H1 (cell line): ENCODE results near the gene TRAPPC12. TPM values are rescaled to one million over a fixed set of nuclear protein-coding genes. Genes with fewer than 3 reads are reported as not detected.

Experiments
- CTCF ChIA-PET: fragments of 300-600 bp; sonication (Branson Sonifier 250); formaldehyde crosslinking; loops from one replicate; lab custom pipeline; 2021; ENCODE audit not compliant: partially characterized antibody; lab: Charles Lee
- POLR2A ChIA-PET: fragments of 300-600 bp; sonication (Branson Sonifier 250); formaldehyde crosslinking; loops from one replicate; lab custom pipeline; 2021; ENCODE audit warnings: inconsistent platforms; ENCODE audit not compliant: partially characterized antibody; lab: Charles Lee
- DNase-seq, 2 experiments: peaks; one replicate each; pipeline versions ENCODE4 v3.0.0 to v3.0.0-alpha.2; 2010 to 2022; ENCODE audit warnings: low spot score in 2 of 2, low read depth in 1 of 2, mixed read lengths in 1 of 2
- FAIRE-seq: peaks from 2 replicates; lab custom pipeline; 2011; peaks lifted over from hg19 to GRCh38; lab: Jason Lieb, UNC
- H2AFZ ChIP-seq: 2 replicates; pipeline ENCODE4 v1.8.1; 2012; ENCODE audit warnings: low read length, inconsistent platforms
- H2AK5ac ChIP-seq: 2 replicates; pipeline ENCODE4 v1.6.1; 2013; ENCODE audit warnings: low read depth, low read length
- H2BK120ac ChIP-seq: replicated peaks from 2 replicates; pipeline ENCODE3; 2013; ENCODE audit warnings: low read depth, low read length, inconsistent platforms
- H2BK12ac ChIP-seq: 2 replicates; pipeline ENCODE4 v1.6.1; 2013; ENCODE audit warnings: low read depth, low read length
- H2BK15ac ChIP-seq: 2 replicates; pipeline ENCODE4 v1.6.1; 2013; ENCODE audit warnings: low read length
- H2BK20ac ChIP-seq: 2 replicates; pipeline ENCODE4 v1.6.1; 2013; ENCODE audit warnings: low read length
- H2BK5ac ChIP-seq: 2 replicates; pipeline ENCODE4 v1.6.1; 2013; ENCODE audit warnings: low read depth, low read length
- H3K14ac ChIP-seq: 2 replicates; pipeline ENCODE4 v1.6.1; 2013; ENCODE audit warnings: inconsistent platforms; ENCODE audit not compliant: insufficient read length
- H3K18ac ChIP-seq: 2 replicates; pipeline ENCODE4 v1.6.1; 2013; ENCODE audit warnings: low read length; ENCODE audit errors: extremely low read depth
- H3K23ac ChIP-seq: 2 replicates; pipeline ENCODE4 v1.6.1; 2013; ENCODE audit warnings: inconsistent platforms; ENCODE audit not compliant: insufficient read length
- H3K23me2 ChIP-seq: 2 replicates; pipeline ENCODE4 v1.6.1; 2013; ENCODE audit warnings: low read depth, low read length
- H3K27ac ChIP-seq: 2 replicates; pipeline ENCODE4 v1.6.1; 2011; ENCODE audit warnings: low read depth, low read length, inconsistent platforms
- H3K27me3 ChIP-seq, 4 experiments: replicated peaks in 1 of 4; 1 replicate in 1 of 4; 2 replicates in 3 of 4; pipeline versions ENCODE4 v1.6.1 to v1.8.1; 2011 to 2013; ENCODE audit warnings: low read length in 3 of 4, mild to moderate bottlenecking in 3 of 4, inconsistent platforms in 2 of 4, mixed read lengths in 2 of 4, moderate library complexity in 1 of 4; ENCODE audit not compliant: control insufficient read depth in 3 of 4, insufficient read depth in 3 of 4; ENCODE audit errors: extremely low read depth in 1 of 4
- H3K36me3 ChIP-seq, 4 experiments: 2 replicates each; pipeline versions ENCODE4 v1.6.1 to v1.8.1; 2011 to 2013; ENCODE audit warnings: mild to moderate bottlenecking in 4 of 4, low read length in 3 of 4, moderate library complexity in 2 of 4, control low read depth in 1 of 4, inconsistent platforms in 1 of 4; ENCODE audit not compliant: insufficient read depth in 4 of 4, control insufficient read depth in 2 of 4
- H3K4ac ChIP-seq: replicated peaks from 2 replicates; pipeline ENCODE3; 2013; ENCODE audit warnings: low read length, low read depth, mixed read lengths, inconsistent platforms; ENCODE audit not compliant: insufficient read length
- H3K4me1 ChIP-seq, 4 experiments: replicated peaks in 1 of 4; 1 replicate in 1 of 4; 2 replicates in 3 of 4; pipeline versions ENCODE4 v1.6.1 to v1.8.1; 2011 to 2013; ENCODE audit warnings: low read length in 3 of 4, inconsistent platforms in 2 of 4, mixed read lengths in 1 of 4; ENCODE audit not compliant: insufficient read depth in 4 of 4, control insufficient read depth in 3 of 4
- H3K4me2 ChIP-seq, 2 experiments: 2 replicates each; pipeline versions ENCODE4 v1.6.1 to v1.8.1; 2011 to 2013; ENCODE audit warnings: low read depth in 2 of 2, low read length in 2 of 2, control low read depth in 1 of 2, inconsistent platforms in 1 of 2, mild to moderate bottlenecking in 1 of 2; ENCODE audit not compliant: insufficient read depth in 1 of 2
- H3K4me3 ChIP-seq, 4 experiments: fragments of 200-600, 300-600 bp in 1 of 4; sonication (generic), shearing (Covaris generic), sonication (Bioruptor Twin) in 1 of 4; 2 replicates each; pipeline versions ENCODE4 v1.5.1 to v1.8.1; 2011 to 2016; ENCODE audit warnings: low read length in 4 of 4, low read depth in 3 of 4, control low read depth in 2 of 4, inconsistent platforms in 2 of 4, mild to moderate bottlenecking in 2 of 4, mixed read lengths in 1 of 4, moderate library complexity in 1 of 4; ENCODE audit not compliant: insufficient read depth in 2 of 4; ENCODE audit errors: extremely low read depth in 1 of 4
- H3K56ac ChIP-seq: replicated peaks from 2 replicates; pipeline ENCODE3; 2013; ENCODE audit warnings: low read depth, mild to moderate bottlenecking, mixed read lengths, low read length, inconsistent platforms; ENCODE audit not compliant: insufficient read length
- H3K79me1 ChIP-seq: 2 replicates; pipeline ENCODE4 v1.6.1; 2013; ENCODE audit warnings: low read depth, low read length, control low read depth
- H3K79me2 ChIP-seq, 2 experiments: 2 replicates each; pipeline versions ENCODE4 v1.6.1 to v1.8.1; 2012 to 2013; ENCODE audit warnings: low read length in 2 of 2, mild to moderate bottlenecking in 2 of 2, inconsistent platforms in 1 of 2; ENCODE audit not compliant: insufficient read depth in 2 of 2, control insufficient read depth in 1 of 2
- H3K9ac ChIP-seq, 4 experiments: replicated peaks in 1 of 4; 1 replicate in 1 of 4; 2 replicates in 3 of 4; pipeline versions ENCODE4 v1.6.1 to v1.8.1; 2011 to 2013; ENCODE audit warnings: low read depth in 3 of 4, low read length in 3 of 4, control low read depth in 2 of 4, mild to moderate bottlenecking in 2 of 4, moderate library complexity in 2 of 4, inconsistent platforms in 1 of 4; ENCODE audit errors: extremely low read depth in 1 of 4
- H3K9me3 ChIP-seq, 2 experiments: 2 replicates each; pipeline versions ENCODE4 v1.6.1 to v1.8.1; 2012 to 2013; ENCODE audit warnings: mild to moderate bottlenecking in 2 of 2, moderate library complexity in 2 of 2, control low read depth in 1 of 2, inconsistent platforms in 1 of 2, low read depth in 1 of 2, low read length in 1 of 2, mixed read lengths in 1 of 2; ENCODE audit not compliant: insufficient read depth in 2 of 2
- H4K20me1 ChIP-seq, 2 experiments: replicated peaks in 1 of 2; 2 replicates each; pipeline versions ENCODE3 to v1.8.1; 2011 to 2013; ENCODE audit warnings: inconsistent platforms in 2 of 2, low read length in 2 of 2, mild to moderate bottlenecking in 1 of 2; ENCODE audit not compliant: insufficient read depth in 2 of 2, control insufficient read depth in 1 of 2
- H4K5ac ChIP-seq: 2 replicates; pipeline ENCODE4 v1.6.1; 2013; ENCODE audit warnings: low read length, low read depth, mixed read lengths, inconsistent platforms; ENCODE audit not compliant: insufficient read length
- H4K8ac ChIP-seq: 2 replicates; pipeline ENCODE4 v1.8.0; 2013; ENCODE audit warnings: mild to moderate bottlenecking, moderate library complexity, low read length, inconsistent platforms; ENCODE audit not compliant: insufficient read depth; ENCODE audit errors: extremely low read depth
- H4K91ac ChIP-seq: replicated peaks from 2 replicates; pipeline ENCODE3; 2013; ENCODE audit warnings: low read length, mixed read lengths, inconsistent platforms; ENCODE audit not compliant: insufficient read length
- CTCF ChIP-seq, 3 experiments: IDR thresholded peaks; 1 replicate in 2 of 3; 2 replicates in 1 of 3; pipeline versions ENCODE4 v1.5.1 to v1.6.1; 2011; ENCODE audit warnings: low read length in 3 of 3, mild to moderate bottlenecking in 3 of 3, inconsistent platforms in 2 of 3, low read depth in 1 of 3, moderate library complexity in 1 of 3; ENCODE audit not compliant: insufficient read depth in 1 of 3; ENCODE audit errors: control extremely low read depth in 1 of 3
- FOSL1 ChIP-seq: IDR thresholded peaks from 2 replicates; pipeline ENCODE4 v1.6.1; 2011; ENCODE audit warnings: mild to moderate bottlenecking, low read depth, low read length, moderate library complexity; ENCODE audit not compliant: insufficient read depth
- GABPA ChIP-seq: IDR thresholded peaks from 2 replicates; pipeline ENCODE4 v1.6.1; 2011; ENCODE audit warnings: mild to moderate bottlenecking, low read length, moderate library complexity, borderline replicate concordance; ENCODE audit not compliant: insufficient read depth
- GTF2F1 ChIP-seq: IDR thresholded peaks from 2 replicates; pipeline ENCODE4 v1.6.1; 2012; ENCODE audit warnings: low read depth, low read length, improper control_type of control experiment, borderline replicate concordance
- HDAC6 ChIP-seq: IDR thresholded peaks from one replicate; pipeline ENCODE4 v1.7.1; 2012; ENCODE audit warnings: low read depth, mild to moderate bottlenecking, inconsistent platforms, low read length, moderate library complexity
- RNF2 ChIP-seq: fragments of 200-900, 300-1000 bp; sonication (generic); IDR thresholded peaks from 2 replicates; pipeline ENCODE4 v1.7.1; 2016; ENCODE audit warnings: borderline replicate concordance, low read depth, mild to moderate bottlenecking, antibody characterized with exemption, low read length; ENCODE audit not compliant: poor library complexity, severe bottlenecking; ENCODE audit errors: missing control alignments
- SIN3A ChIP-seq, 2 experiments: IDR thresholded peaks in 1 of 2; conservative IDR thresholded peaks in 1 of 2; 2 replicates each; pipeline ENCODE4 v1.6.1; 2011 to 2012; ENCODE audit warnings: low read length in 2 of 2, improper control_type of control experiment in 1 of 2, low read depth in 1 of 2, mild to moderate bottlenecking in 1 of 2
- SIRT6 ChIP-seq: IDR thresholded peaks from one replicate; pipeline ENCODE4 v1.7.1; 2012; ENCODE audit warnings: low read length, inconsistent platforms
- TEAD4 ChIP-seq: IDR thresholded peaks from 2 replicates; pipeline ENCODE4 v1.6.1; 2012; ENCODE audit warnings: low read depth, low read length, inconsistent platforms, mixed read lengths
- YY1 ChIP-seq: IDR thresholded peaks from 2 replicates; pipeline ENCODE4 v1.6.1; 2011; ENCODE audit warnings: low read depth, mild to moderate bottlenecking, low read length
- WGBS, 2 experiments: shearing (Covaris generic) in 1 of 2; methylation state at CpG; one replicate each; pipeline versions ENCODE4 v1.1.6 to v1.1.7; 2013 to 2015; ENCODE audit warnings: low lambda C conversion rate in 2 of 2, mixed read lengths in 2 of 2, inconsistent platforms in 1 of 2, low coverage in 1 of 2, missing lambda C conversion rate in 1 of 2; ENCODE audit not compliant: insufficient replicate concordance in 2 of 2, insufficient coverage in 1 of 2, insufficient read length in 1 of 2; ENCODE audit errors: extremely low coverage in 1 of 2, missing lambda C conversion rate in 1 of 2; 5-methylcytosine and 5-hydroxymethylcytosine counted together
- polyA plus RNA-seq, 7 experiments: library from polyadenylated mRNA; depleted of rRNA in 3 of 7; stranded (reverse) in 5 of 7; unstranded in 2 of 7; fragments of >200 nt in 5 of 7; fragments of 200-250 nt in 2 of 7; gene quantifications; 1 replicate in 5 of 7; 2 replicates in 1 of 7; 4 replicates in 1 of 7; pipeline versions ENCODE4 v1.2.1 to v1.2.3, GENCODE V29; 2011 to 2013; ENCODE audit warnings: missing spikeins in 2 of 7, mixed read lengths in 2 of 7
- total RNA-seq: library from RNA; stranded (reverse); fragmentation: NEBNext Ultra II Directional; extraction: Animal tissue kit (Norgen Biotek cat#: 25700); gene quantifications from 2 replicates; pipeline ENCODE4 v1.2.1, GENCODE V29; 2021

The TRAPPC12 gene
- total and polyA plus RNA-seq, 2 of the 8 experiments (the other 6 are each of a cell fraction or from before 2014, with no cell fraction given): 35.0 to 67.3 TPM

GRCh38 chr2:3406501-3406900, 27.0 kb downstream of the TRAPPC12 start:
- Histone ChIP-seq H4K5ac (no peak overlapping the region), H2BK20ac (no peak overlapping the region), H3K79me2 (no peaks in the 10 kb centered on the region), H2BK5ac (no peak overlapping the region), H3K4me1 (no peaks in the 10 kb centered on the region), H3K36me3 (peaks cover 2 to 15% (median 2%) of the 10 kb centered on the region in 4 experiments; a peak in 4 of 8 replicates), H3K9me3 (no peaks in the 10 kb centered on the region), H3K27me3 (no peaks in the 10 kb centered on the region), H3K23ac (no peak overlapping the region), H3K56ac (no peak overlapping the region), H3K27ac (no peak overlapping the region), H3K14ac (no peak overlapping the region), H3K9ac (no peak overlapping the region), H2BK120ac (no peak overlapping the region), H3K23me2 (no peaks in the 10 kb centered on the region), H4K20me1 (no peaks in the 10 kb centered on the region), H2AK5ac (no peak overlapping the region), H3K4me2 (no peak overlapping the region), H2AFZ (no peak overlapping the region), H2BK15ac (no peak overlapping the region), H4K8ac (no peak overlapping the region), H4K91ac (no peak overlapping the region), H3K4me3 (no peak overlapping the region), H3K4ac (no peak overlapping the region), H2BK12ac (no peak overlapping the region), H3K79me1 (0 out of 2 replicates have a peak, but pooled peaks cover 2% of the 10 kb centered on the region), H3K18ac (no peak overlapping the region)
- no peak for DNase-seq
- ChIA-PET POLR2A (no interaction called here), CTCF (interaction anchor here (0.8 kb wide), 1 partner anchor 137 kb away, joined by 3 read pairs; no protein-coding TSS in a partner anchor)
- FAIRE-seq: no peak
- WGBS, 2 experiments: 96% methylated on average over 3 of the region's 3 CpGs; no CpG with 5 or more reads in 1 of the 2 experiments
- TF ChIP-seq HDAC6 (no peak), GTF2F1 (no peak), GABPA (no peak), FOSL1 (no peak), CTCF (IDR thresholded peaks at IDR 0.05; ENCODE audit: control extremely low read depth in 1 of 3, insufficient read depth in 1 of 3, low read depth in 1 of 3, low read length in 3 of 3) (no peak), SIRT6 (no peak), YY1 (no peak), TEAD4 (no peak), SIN3A (conservative IDR thresholded peaks at IDR 0.05 in 1 of 2, IDR thresholded peaks at IDR 0.05 in 1 of 2; ENCODE audit: low read depth in 1 of 2, low read length in 2 of 2) (no peak), RNF2 (no peak)
